ENCODE results near the gene TMC8. TPM values are rescaled to one million over a fixed set of nuclear protein-coding genes. Genes with fewer than 3 reads are reported as not detected.

The TMC8 gene
- polyA plus RNA-seq, 3 donors = 1.1 to 3.5 (median 2.4) TPM

- DNase-seq (ENCODE audit: extremely low read depth in 1 of 11, low read depth in 9 of 11, low spot score in 4 of 11) = no peak
Observed at GRCh38 chr17:78122216-78122930, 8.2 kb upstream of the TMC8 start.

- DNase-seq (ENCODE audit: extremely low read depth in 1 of 11, low read depth in 9 of 11, low spot score in 4 of 11) = no peak
Observed at GRCh38 chr17:78122931-78123249, 7.7 kb upstream of the TMC8 start.

- no peak for DNase-seq (ENCODE audit: extremely low read depth in 1 of 11, low read depth in 9 of 11, low spot score in 4 of 11)
Observed at GRCh38 chr17:78123258-78123929, 7.2 kb upstream of the TMC8 start.

DNA sequence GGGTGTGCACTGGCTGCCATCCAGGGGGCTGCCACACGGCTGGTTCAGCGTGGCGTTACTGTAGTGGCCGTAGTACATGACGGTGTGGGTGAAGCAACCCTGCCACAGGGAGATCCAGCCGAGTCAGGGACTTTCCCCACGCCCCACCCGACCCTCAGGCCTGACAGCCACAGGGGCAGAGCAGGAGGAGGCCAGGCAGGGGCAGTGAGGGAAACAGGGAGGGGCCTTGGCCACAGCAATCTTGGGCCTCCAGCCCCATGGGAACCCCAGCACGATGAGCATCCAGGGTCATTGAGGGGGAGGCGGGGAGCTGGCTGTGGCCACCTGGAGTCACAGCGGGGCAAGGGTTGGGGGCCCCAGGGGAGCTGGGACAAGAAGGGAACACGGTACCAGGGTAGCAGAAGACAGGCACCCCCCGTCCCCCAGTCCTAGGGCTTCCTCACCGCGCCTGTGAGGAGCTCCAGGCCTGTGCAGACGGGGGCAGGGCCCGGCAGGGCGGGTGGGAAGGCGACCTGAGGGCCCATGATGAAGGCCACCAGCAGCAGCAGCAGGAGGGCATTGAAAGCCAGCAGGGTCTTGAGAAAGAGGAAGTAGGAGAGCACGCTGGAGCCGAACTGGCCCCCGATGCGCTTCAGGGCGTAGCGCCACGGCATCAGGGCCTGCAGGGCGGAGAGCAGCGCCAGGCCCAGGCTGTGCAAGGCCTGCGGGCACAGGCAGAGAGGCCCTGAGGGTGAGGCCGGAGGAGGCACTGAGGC, 6.3 kb upstream of the TMC8 start:
- DNase-seq (ENCODE audit: extremely low read depth in 1 of 11, low read depth in 9 of 11, low spot score in 4 of 11) = no peak

DNA sequence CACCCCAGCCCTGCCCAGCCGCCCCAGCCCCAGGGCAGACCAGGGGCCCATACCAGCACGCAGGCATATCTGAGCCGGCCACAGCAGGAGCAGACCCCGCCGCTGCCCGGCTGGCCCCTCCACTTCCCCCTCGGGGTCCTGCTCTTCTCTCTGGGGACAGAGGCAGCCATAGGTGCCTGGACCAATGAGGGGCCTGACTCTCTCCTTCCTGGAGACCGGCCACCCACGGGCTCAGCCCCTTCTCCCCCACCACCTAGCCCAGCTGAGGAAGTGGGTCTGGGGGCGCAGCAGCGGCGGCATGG, 5.8 kb upstream of the TMC8 start:
- DNase-seq (ENCODE audit: extremely low read depth in 1 of 11, low read depth in 9 of 11, low spot score in 4 of 11) = no peak

- DNase-seq (ENCODE audit: extremely low read depth in 1 of 11, low read depth in 9 of 11, low spot score in 4 of 11) = no peak
Observed at GRCh38 chr17:78125138-78125913, 5.2 kb upstream of the TMC8 start.

DNA sequence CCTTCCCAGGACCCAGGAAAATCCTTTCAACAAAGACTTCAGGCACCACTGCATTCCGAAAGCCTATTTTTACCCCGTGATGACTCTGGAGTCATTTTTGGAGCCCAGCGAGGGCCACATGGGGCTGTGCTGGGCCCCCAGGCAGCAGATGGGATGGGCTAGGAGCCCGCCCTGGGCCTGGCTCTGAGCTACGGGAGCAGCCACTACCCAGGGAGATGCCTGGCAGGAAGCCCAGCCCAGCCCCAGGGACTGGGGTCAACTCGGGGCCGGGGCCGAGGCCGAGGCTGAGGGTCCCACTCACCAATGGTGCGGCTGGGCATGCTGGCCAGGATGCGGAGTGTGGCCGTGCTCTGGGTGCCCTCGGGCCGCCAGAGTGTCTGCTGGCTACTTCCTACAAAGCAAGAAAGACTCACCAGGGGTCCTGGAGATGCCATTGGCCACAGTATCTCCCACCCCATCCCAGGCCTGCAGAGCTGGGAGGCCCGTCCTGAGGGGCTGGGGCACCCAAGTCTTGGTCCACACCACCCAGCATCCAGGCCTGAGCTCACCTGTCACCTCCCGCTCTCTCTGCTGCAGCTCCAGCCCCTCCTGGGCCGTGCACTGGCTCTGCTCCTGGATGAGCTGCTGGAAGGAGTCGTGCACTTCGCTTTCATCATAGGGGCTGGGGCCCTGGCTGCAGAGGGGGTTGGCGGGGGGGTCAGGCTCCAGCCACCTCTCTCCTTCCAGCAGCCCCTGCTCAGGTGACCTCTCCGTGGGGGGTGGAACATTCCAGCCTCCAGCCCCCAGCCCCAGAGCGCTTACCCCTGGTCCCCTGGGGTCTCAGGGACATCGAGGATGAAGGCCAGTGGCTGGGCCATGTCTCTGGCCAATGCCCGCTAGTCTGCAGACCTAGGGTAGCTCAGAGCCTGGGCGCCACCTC, 4.3 kb upstream of the TMC8 start:
- DNase-seq (ENCODE audit: extremely low read depth in 1 of 11, low read depth in 9 of 11, low spot score in 4 of 11) = no peak

DNA sequence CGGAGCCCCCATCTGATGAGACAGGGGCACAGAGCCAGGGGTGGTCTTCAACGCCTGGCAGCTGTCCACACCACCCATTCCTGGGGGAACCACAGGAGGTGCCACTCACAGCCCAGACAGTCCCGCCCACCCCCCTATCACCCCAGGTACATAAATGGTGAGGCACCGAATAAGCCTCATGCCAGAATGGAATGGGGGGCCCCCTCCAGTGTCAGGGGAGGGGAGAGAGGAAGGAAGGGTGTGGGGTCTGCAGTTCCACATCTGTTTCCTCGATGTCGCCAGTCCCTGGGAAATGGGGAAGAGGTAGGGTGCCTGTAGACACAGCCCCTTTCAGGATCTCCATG, 3.7 kb upstream of the TMC8 start:
- no peak for DNase-seq (ENCODE audit: extremely low read depth in 1 of 11, low read depth in 9 of 11, low spot score in 4 of 11)

DNA sequence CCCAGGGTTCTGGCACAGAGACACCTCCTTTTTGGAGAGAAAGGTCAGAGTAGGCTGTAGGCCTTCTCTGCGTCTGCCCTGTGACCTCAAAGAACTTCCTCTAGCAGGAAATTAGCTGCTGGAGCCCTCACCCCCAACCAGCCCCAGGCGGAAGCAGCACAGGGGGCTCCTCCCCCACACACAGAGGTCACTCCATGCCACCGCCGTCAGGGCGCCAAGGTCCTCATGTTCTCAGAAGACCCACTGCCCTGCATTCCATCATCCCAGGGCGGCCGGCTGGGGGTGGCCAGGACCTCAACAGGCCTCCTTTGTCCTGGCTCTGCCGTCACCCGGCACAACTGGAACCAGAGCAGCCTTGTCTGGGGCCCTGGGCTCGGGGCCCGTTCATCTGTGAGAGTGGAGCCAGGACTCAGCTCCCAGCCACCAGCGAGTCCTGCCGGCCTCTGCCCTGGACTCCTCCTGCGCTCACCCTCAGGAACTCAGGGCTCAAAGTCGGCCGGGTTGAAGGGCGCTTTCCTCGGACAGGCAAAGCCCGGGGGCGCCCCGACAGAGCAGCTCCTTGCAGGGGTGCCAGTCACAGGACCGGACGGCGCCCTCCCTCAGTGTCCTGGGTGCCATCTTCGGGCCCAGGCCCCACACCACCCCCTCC, 3.2 kb upstream of the TMC8 start:
- DNase-seq (ENCODE audit: extremely low read depth in 1 of 11, low read depth in 9 of 11, low spot score in 4 of 11) = no peak

DNA sequence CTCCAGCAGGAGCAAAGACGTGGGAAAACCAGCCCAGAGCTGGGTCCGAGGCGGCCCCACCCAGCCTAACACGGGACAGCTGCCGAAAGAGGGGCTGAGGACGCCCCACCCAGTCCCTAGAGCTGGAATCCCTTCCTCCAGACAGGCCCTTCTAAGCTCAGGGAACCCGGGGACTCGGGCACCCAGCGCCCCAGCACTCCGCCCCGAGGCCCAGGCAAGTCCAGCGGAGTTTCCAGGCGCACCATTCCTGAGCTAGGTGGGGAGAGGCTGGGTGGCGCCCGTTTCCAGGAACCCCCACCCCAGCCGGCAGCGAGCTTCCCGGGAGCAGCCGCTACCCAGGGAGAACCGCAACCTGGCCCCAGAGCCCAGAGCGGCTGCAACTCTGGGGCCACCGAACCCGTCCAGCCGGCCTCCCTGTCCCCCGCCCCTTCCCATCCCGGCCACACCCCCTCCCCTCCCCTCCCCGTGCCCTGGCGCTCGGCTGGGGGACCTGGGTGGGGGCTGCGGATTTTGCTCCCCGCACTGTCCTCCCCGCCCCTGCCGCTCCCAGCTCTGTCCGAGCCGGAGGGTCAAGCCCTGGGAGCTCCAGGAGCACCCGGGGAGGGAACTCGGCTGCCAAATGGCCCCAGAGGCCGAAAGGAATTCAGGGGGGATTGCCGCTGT, 2.6 kb upstream of the TMC8 start:
- DNase-seq (ENCODE audit: extremely low read depth in 1 of 11, low read depth in 9 of 11, low spot score in 4 of 11) = no peak

GRCh38 chr17:78128551-78129350, 1.8 kb upstream of the TMC8 start, which contains the start of gene TMC6:
Gene TMC6, minus strand, starts transcription at chr17:78128755. Its CDS starts 1,923 bp downstream, at chr17:78126832.
- no peak for DNase-seq (ENCODE audit: extremely low read depth in 1 of 11, low read depth in 9 of 11, low spot score in 4 of 11)

DNA sequence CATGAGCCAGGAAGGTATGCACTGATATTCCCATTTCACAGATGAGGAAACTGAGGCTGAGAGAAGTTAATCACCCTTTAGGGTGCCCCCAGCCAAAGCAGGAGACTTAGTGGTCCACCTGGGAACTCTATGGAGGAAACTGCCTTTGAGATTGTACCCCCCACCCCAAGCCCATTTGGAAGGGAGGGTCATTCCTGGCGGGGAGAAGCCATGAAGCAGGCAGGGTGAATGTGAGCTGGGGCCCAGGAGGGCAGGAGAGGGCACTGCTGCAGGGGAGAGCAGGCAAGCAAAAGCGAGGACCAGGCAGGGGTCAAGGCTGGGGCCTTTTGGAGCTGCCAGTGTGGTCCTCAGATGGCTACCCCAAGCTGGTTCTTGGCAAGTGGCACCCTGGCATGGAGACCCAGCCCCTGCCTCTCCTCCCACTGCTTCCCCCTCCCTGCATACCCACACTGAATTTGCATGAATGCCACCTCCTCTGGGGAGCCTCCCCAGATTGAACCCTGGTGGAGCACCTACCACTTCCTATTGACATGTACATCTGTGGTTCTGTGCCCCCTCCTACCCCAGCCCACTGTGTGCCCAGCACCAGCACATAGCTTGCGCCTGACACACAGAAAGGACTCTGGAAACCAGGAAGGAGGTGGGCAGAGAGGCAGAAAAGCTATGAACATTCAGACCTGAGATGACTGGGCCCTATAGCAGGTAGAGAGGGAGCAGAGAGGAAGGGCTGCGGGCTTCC, 1.1 kb upstream of the TMC8 start:
- DNase-seq (ENCODE audit: extremely low read depth in 1 of 11, low read depth in 9 of 11, low spot score in 4 of 11) = no peak

DNA sequence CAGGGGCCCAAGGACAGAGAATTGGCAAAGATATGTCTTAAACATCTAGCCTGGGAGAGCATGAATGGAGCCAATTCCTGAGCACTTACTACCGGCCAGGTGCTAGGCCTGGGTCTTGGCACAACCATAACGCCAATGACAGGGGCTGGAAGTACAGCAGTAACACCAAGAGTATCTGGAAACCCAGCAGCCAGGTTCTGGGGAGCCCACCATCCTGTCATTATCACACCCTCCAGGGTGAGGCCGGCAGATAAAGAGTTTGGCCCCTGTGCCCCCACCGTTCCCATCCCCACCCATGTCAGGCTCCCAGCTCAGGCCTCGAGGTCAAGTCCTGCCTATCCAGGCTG, 508 bp upstream of the TMC8 start:
- DNase-seq (ENCODE audit: extremely low read depth in 1 of 11, low read depth in 9 of 11, low spot score in 4 of 11) = no peak

DNA sequence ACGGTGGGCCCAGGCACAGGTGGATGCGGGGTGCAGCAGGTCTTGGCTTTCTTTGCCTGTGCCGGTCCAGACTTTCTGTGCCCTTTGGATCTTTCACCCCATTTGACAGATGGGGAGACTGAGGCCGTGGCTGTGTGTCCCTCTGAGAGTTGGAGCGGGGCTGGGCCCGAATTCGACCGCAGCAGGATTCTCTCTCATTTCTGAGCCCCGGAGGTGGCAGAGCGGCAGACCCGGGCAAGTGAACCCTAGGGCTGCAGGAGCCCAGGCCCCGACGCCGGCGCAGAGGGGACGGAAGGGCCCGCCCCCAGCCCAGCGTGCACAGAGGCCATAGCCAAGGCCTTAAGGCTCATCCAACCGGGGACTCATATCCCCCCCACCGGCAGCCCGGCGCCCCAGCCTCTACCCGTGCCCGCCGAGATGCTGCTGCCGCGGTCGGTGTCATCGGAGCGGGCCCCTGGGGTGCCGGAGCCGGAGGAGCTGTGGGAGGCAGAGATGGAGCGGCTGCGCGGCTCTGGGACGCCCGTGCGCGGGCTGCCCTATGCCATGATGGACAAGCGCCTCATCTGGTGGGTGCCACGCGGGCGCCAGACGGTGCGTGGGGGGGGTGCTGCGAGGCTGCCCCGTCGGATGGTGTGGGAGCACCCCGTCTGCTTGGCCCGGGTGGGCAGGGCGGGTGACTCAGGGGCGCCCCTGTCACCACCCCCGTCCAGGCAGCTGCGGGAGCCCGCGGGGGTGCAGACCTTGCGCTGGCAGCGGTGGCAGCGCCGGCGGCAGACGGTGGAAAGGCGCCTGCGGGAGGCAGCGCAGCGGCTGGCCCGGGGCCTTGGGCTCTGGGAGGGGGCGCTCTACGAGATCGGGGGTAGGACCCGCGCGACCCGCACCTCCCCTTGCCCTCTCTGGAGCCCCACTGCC, 857 bp downstream of the TMC8 start:
- DNase-seq (ENCODE audit: extremely low read depth in 1 of 11, low read depth in 9 of 11, low spot score in 4 of 11) = no peak

GRCh38 chr17:78132084-78132676, 1.6 kb downstream of the TMC8 start:
- DNase-seq (ENCODE audit: extremely low read depth in 1 of 11, low read depth in 9 of 11, low spot score in 4 of 11) = peak in 1 of 11 donors; percentile 37

All from renal cortex interstitium (tissue), 11 donors.